ENCODE measurements around the gene PEBP1. TPM values are rescaled to one million over a fixed set of nuclear protein-coding genes. Genes with fewer than 3 reads are reported as not detected.

PEBP1 gene
- total RNA-seq, 1 experiment from 2014 or later: 320 TPM

DNA sequence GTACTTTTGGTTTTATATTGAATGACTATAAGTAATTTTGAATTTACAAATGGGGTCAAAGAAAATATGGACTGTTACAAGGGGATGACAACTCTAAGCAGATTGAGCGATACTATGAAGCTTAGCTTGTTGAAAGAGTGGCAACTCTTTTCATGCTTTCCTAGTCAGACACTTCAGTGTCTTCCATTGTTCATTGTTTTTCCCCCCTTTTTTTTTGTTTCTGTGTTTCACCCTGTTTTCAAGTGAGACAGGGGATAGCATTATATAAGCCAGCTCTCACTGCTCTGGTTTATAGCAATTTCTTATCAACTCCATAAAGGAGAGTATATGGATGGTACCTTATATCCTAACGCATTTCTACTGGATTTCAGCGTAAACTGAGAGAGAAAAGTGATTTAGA lies 24.6 kb downstream of the PEBP1 start:
- no peak overlapping the region for H3K9ac ChIP-seq (ENCODE audit: extremely low read depth, insufficient read length, low read length)
- H4K5ac ChIP-seq (ENCODE audit: insufficient read length, low read depth, low read length): no peak overlapping the region
- no peak overlapping the region for H2BK12ac ChIP-seq (ENCODE audit: insufficient read length, low read depth, low read length)
- Mint-ChIP-seq H3K4me1 (peaks cover 4 to 8% of the 10 kb centered on the region in 2 experiments; a peak in 3 of 4 replicates), H3K27ac (no peak overlapping the region), H3K36me3 (ENCODE audit: insufficient read depth in 1 of 3, low read depth in 3 of 3) (no peaks in the 10 kb centered on the region), H3K9me3 (no peaks in the 10 kb centered on the region), H3K27me3 (ENCODE audit: low read depth) (no peaks in the 10 kb centered on the region), H3K4me3 (no peak overlapping the region)
- H3K18ac ChIP-seq (ENCODE audit: insufficient read length, low read depth, low read length): no peak overlapping the region
- no peak overlapping the region for H2BK20ac ChIP-seq (ENCODE audit: low read depth, low read length, poor library complexity, severe bottlenecking)
- H3K27me3 ChIP-seq (ENCODE audit: insufficient read depth, low read length): no peaks in the 10 kb centered on the region
- no peaks in the 10 kb centered on the region for H3K79me2 ChIP-seq (ENCODE audit: insufficient read depth, low read length)
- no peak overlapping the region for H3K56ac ChIP-seq (ENCODE audit: insufficient read length, low read depth, low read length)
- TF ChIP-seq, protein P1, sequence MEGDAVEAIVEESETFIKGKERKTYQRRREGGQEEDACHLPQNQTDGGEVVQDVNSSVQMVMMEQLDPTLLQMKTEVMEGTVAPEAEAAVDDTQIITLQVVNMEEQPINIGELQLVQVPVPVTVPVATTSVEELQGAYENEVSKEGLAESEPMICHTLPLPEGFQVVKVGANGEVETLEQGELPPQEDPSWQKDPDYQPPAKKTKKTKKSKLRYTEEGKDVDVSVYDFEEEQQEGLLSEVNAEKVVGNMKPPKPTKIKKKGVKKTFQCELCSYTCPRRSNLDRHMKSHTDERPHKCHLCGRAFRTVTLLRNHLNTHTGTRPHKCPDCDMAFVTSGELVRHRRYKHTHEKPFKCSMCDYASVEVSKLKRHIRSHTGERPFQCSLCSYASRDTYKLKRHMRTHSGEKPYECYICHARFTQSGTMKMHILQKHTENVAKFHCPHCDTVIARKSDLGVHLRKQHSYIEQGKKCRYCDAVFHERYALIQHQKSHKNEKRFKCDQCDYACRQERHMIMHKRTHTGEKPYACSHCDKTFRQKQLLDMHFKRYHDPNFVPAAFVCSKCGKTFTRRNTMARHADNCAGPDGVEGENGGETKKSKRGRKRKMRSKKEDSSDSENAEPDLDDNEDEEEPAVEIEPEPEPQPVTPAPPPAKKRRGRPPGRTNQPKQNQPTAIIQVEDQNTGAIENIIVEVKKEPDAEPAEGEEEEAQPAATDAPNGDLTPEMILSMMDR (conservative IDR thresholded peaks at IDR 0.05): no peak
- no peak overlapping the region for H3K4me2 ChIP-seq (ENCODE audit: insufficient read depth, insufficient read length, low read length)
- no peak overlapping the region for H4K91ac ChIP-seq (ENCODE audit: insufficient read length, low read depth, low read length)
- no peak overlapping the region for H2AFZ ChIP-seq (ENCODE audit: low read length)
- H2AK5ac ChIP-seq (ENCODE audit: insufficient read length, low read length): no peak overlapping the region
- no peak overlapping the region for H3T11ph ChIP-seq (ENCODE audit: low read length)
- no peaks in the 10 kb centered on the region for H3K23me2 ChIP-seq (ENCODE audit: insufficient read length, low read depth, low read length, poor library complexity, severe bottlenecking)
- no peak overlapping the region for H3K4ac ChIP-seq (ENCODE audit: low read depth, low read length)
- no peaks in the 10 kb centered on the region for H3K4me1 ChIP-seq (ENCODE audit: insufficient read depth, low read length)
- H2BK5ac ChIP-seq (ENCODE audit: insufficient read length, low read length): no peak overlapping the region
- H3K27ac ChIP-seq (ENCODE audit: insufficient read length, low read depth, low read length): no peak overlapping the region
- H2BK15ac ChIP-seq (ENCODE audit: low read depth, low read length): no peak overlapping the region
- no peak overlapping the region for H4K8ac ChIP-seq (replicated peaks; ENCODE audit: insufficient read length, low read depth, low read length)
- no peaks in the 10 kb centered on the region for H4K20me1 ChIP-seq (ENCODE audit: control insufficient read depth, insufficient read depth, insufficient read length)
- H3K79me1 ChIP-seq (ENCODE audit: insufficient read depth, low read depth, low read length, poor library complexity, severe bottlenecking): no peaks in the 10 kb centered on the region
- WGBS (ENCODE audit: extremely low coverage, insufficient read length, low lambda C conversion rate): no CpG with 5 or more reads among the region's 3 CpGs
- no peaks in the 10 kb centered on the region for H3K9me3 ChIP-seq (ENCODE audit: control insufficient read depth, low read depth, low read length)
- no peak overlapping the region for H3K23ac ChIP-seq (ENCODE audit: insufficient read length, low read depth, low read length)
- no peak overlapping the region for H2BK120ac ChIP-seq (ENCODE audit: low read depth, low read length, poor library complexity, severe bottlenecking)
- no peak for DNase-seq
- no peak overlapping the region for H3K14ac ChIP-seq (ENCODE audit: insufficient read depth, low read length)
